Measurements from ENCODE around the gene B4GALT2. TPM values are rescaled to one million over a fixed set of nuclear protein-coding genes. Genes with fewer than 3 reads are reported as not detected.

B4GALT2 gene
- total and polyA plus RNA-seq, 9 of the 15 experiments (the other 6 are each of a cell fraction or from before 2014, with no cell fraction given): 1.3 to 86.8 (median 43.8) TPM

- TF ChIP-seq TOE1 (IDR thresholded peaks at IDR 0.05; ENCODE audit: borderline replicate concordance) (peak; percentile 20; the same call in 1 of the 2 replicates), TOE1 (CRISPR knock-in tag; IDR thresholded peaks at IDR 0.05; ENCODE audit: borderline replicate concordance, low read depth) (no peak), U2AF1 (optimal IDR thresholded peaks at IDR 0.05; ENCODE audit: low read depth, low read length) (no peak), HDGF (IDR thresholded peaks at IDR 0.05) (0 out of 2 replicates have a peak, but pooled peaks have one; percentile 44), ZNF24 (IDR thresholded peaks at IDR 0.05) (no peak), ZNF431 (CRISPR knock-in tag; IDR thresholded peaks at IDR 0.05) (0 out of 2 replicates have a peak, but pooled peaks have one; percentile 22), CTBP1 (IDR thresholded peaks at IDR 0.05; ENCODE audit: borderline replicate concordance) (peak; percentile 73; the same call in 1 of the 2 replicates), JUND (IDR thresholded peaks at IDR 0.05; ENCODE audit: borderline replicate concordance, low read depth, low read length) (peak; percentile 46; the same call in 1 of the 2 replicates), JUND (tag; IDR thresholded peaks at IDR 0.05; ENCODE audit: borderline replicate concordance, low read depth, low read length) (peak; percentile 21; the same call in 1 of the 3 replicates), ZNF212 (CRISPR knock-in tag; IDR thresholded peaks at IDR 0.05) (no peak), GMEB1 (CRISPR knock-in tag; IDR thresholded peaks at IDR 0.05) (no peak), EGR1 (conservative IDR thresholded peaks at IDR 0.05) (no peak), POLR2A (conservative IDR thresholded peaks at IDR 0.05) (0 out of 2 replicates have a peak, but pooled peaks have one; percentile 14), POLR2AphosphoS2 (IDR thresholded peaks at IDR 0.05; ENCODE audit: low read length) (peak; percentile 64), CTCFL (IDR thresholded peaks at IDR 0.05; ENCODE audit: borderline replicate concordance, insufficient read depth, low read depth, low read length, poor library complexity, severe bottlenecking) (peak; percentile 81), SPI1 (IDR thresholded peaks at IDR 0.05; ENCODE audit: borderline replicate concordance, low read depth, low read length) (0 out of 2 replicates have a peak, but pooled peaks have one; percentile 39)
- TF ChIP-seq, protein P1, sequence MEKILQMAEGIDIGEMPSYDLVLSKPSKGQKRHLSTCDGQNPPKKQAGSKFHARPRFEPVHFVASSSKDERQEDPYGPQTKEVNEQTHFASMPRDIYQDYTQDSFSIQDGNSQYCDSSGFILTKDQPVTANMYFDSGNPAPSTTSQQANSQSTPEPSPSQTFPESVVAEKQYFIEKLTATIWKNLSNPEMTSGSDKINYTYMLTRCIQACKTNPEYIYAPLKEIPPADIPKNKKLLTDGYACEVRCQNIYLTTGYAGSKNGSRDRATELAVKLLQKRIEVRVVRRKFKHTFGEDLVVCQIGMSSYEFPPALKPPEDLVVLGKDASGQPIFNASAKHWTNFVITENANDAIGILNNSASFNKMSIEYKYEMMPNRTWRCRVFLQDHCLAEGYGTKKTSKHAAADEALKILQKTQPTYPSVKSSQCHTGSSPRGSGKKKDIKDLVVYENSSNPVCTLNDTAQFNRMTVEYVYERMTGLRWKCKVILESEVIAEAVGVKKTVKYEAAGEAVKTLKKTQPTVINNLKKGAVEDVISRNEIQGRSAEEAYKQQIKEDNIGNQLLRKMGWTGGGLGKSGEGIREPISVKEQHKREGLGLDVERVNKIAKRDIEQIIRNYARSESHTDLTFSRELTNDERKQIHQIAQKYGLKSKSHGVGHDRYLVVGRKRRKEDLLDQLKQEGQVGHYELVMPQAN (IDR thresholded peaks at IDR 0.05; ENCODE audit: borderline replicate concordance): no peak
- TF ChIP-seq, protein P2, sequence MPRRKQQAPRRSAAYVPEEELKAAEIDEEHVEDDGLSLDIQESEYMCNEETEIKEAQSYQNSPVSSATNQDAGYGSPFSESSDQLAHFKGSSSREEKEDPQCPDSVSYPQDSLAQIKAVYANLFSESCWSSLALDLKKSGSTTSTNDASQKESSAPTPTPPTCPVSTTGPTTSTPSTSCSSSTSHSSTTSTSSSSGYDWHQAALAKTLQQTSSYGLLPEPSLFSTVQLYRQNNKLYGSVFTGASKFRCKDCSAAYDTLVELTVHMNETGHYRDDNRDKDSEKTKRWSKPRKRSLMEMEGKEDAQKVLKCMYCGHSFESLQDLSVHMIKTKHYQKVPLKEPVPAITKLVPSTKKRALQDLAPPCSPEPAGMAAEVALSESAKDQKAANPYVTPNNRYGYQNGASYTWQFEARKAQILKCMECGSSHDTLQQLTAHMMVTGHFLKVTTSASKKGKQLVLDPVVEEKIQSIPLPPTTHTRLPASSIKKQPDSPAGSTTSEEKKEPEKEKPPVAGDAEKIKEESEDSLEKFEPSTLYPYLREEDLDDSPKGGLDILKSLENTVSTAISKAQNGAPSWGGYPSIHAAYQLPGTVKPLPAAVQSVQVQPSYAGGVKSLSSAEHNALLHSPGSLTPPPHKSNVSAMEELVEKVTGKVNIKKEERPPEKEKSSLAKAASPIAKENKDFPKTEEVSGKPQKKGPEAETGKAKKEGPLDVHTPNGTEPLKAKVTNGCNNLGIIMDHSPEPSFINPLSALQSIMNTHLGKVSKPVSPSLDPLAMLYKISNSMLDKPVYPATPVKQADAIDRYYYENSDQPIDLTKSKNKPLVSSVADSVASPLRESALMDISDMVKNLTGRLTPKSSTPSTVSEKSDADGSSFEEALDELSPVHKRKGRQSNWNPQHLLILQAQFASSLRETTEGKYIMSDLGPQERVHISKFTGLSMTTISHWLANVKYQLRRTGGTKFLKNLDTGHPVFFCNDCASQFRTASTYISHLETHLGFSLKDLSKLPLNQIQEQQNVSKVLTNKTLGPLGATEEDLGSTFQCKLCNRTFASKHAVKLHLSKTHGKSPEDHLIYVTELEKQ (CRISPR knock-in tag; IDR thresholded peaks at IDR 0.05): no peak
Measured at GRCh38 chr1:43994794-43995790, 16.1 kb downstream of the B4GALT2 start (continued).

Data from K562 (cell line).